Measurements from ENCODE around the gene CHCHD4.

Gene CHCHD4

GRCh38 chr3:14156201-14156600, 31.5 kb upstream of the CHCHD4 start:
- Histone ChIP-seq H3K4me3 (replicated peaks; ENCODE audit: insufficient read depth, low read length) (no peak overlapping the region), H3K27ac (replicated peaks) (no peak overlapping the region), H3K27me3 (ENCODE audit: insufficient read depth, poor library complexity, severe bottlenecking) (no peaks in the 10 kb centered on the region)
- no peak for DNase-seq (ENCODE audit: low read depth in 1 of 2, low spot score in 1 of 2)
- TF ChIP-seq REST (IDR thresholded peaks at IDR 0.05; ENCODE audit: insufficient replicate concordance, low read depth) (no peak), POLR2AphosphoS5 (IDR thresholded peaks at IDR 0.05; ENCODE audit: low read depth) (no peak), GABPA (IDR thresholded peaks at IDR 0.05; ENCODE audit: low read depth) (no peak), CTCF (IDR thresholded peaks at IDR 0.05; ENCODE audit: insufficient read depth, low read length) (no peak), SPI1 (IDR thresholded peaks at IDR 0.05; ENCODE audit: borderline replicate concordance, low read depth) (no peak)

- no peak for TF ChIP-seq REST (IDR thresholded peaks at IDR 0.05; ENCODE audit: insufficient replicate concordance, low read depth)
- no peak for TF ChIP-seq SPI1 (IDR thresholded peaks at IDR 0.05; ENCODE audit: borderline replicate concordance, low read depth)
- TF ChIP-seq CTCF (IDR thresholded peaks at IDR 0.05; ENCODE audit: insufficient read depth, low read length), result no peak
- no peak for TF ChIP-seq GABPA (IDR thresholded peaks at IDR 0.05; ENCODE audit: low read depth)
- no peak for TF ChIP-seq POLR2AphosphoS5 (IDR thresholded peaks at IDR 0.05; ENCODE audit: low read depth)
- no peak overlapping the region for H3K27ac ChIP-seq (replicated peaks)
- no peak for DNase-seq (ENCODE audit: low read depth in 1 of 2, low spot score in 1 of 2)
Measured at GRCh38 chr3:14154895-14155440, 30.3 kb upstream of the CHCHD4 start.

GRCh38 chr3:14154276-14154675, 29.6 kb upstream of the CHCHD4 start:
- DNase-seq (ENCODE audit: low read depth in 1 of 2, low spot score in 1 of 2), result no peak
- TF ChIP-seq SPI1 (IDR thresholded peaks at IDR 0.05; ENCODE audit: borderline replicate concordance, low read depth) (no peak), REST (IDR thresholded peaks at IDR 0.05; ENCODE audit: insufficient replicate concordance, low read depth) (no peak), GABPA (IDR thresholded peaks at IDR 0.05; ENCODE audit: low read depth) (no peak), CTCF (IDR thresholded peaks at IDR 0.05; ENCODE audit: insufficient read depth, low read length) (no peak), POLR2AphosphoS5 (IDR thresholded peaks at IDR 0.05; ENCODE audit: low read depth) (no peak)
- Histone ChIP-seq H3K27ac (replicated peaks) (no peak overlapping the region), H3K27me3 (ENCODE audit: insufficient read depth, poor library complexity, severe bottlenecking) (no peaks in the 10 kb centered on the region), H3K4me3 (replicated peaks; ENCODE audit: insufficient read depth, low read length) (no peak overlapping the region)

More at GRCh38 chr3:14154895-14155440, 30.3 kb upstream of the CHCHD4 start:
- no peaks in the 10 kb centered on the region for H3K27me3 ChIP-seq (ENCODE audit: insufficient read depth, poor library complexity, severe bottlenecking)
- no peak overlapping the region for H3K4me3 ChIP-seq (replicated peaks; ENCODE audit: insufficient read depth, low read length)
